K562 (cell line): ENCODE measurements around the gene VPS9D1. TPM values are rescaled to one million over a fixed set of nuclear protein-coding genes. Genes with fewer than 3 reads are reported as not detected.
A peak's percentile ranks its signal among the peaks of the same experiment; 100 is the strongest.

Source experiments
- CTBP1 ChIP-seq: fragments of 450-650 bp; IDR thresholded peaks from 2 replicates; pipeline ENCODE4 v1.6.1; 2016; ENCODE audit warnings: borderline replicate concordance
- ELF4 ChIP-seq: fragments of 450-650 bp; formaldehyde crosslinking; IDR thresholded peaks from 2 replicates; pipeline ENCODE4 v1.4.0; 2022; ENCODE audit warnings: missing genetic modification characterization
- ETS2 ChIP-seq: IDR thresholded peaks from 2 replicates; pipeline ENCODE4 v1.6.1; 2016; ENCODE audit warnings: borderline replicate concordance, missing genetic modification characterization, mild to moderate bottlenecking, moderate library complexity, missing compliant biosample characterization; ENCODE audit not compliant: poor library complexity, severe bottlenecking
- HDAC2 ChIP-seq: fragments of 450-650 bp; IDR thresholded peaks from 2 replicates; pipeline ENCODE4 v1.6.1; 2016; ENCODE audit warnings: mild to moderate bottlenecking
- NR4A1 ChIP-seq, 2 experiments: fragments of 250-450 bp in 1 of 2; fragments of 450-650 bp in 1 of 2; sonication (Bioruptor Pico) in 1 of 2; IDR thresholded peaks; 2 replicates each; pipeline versions ENCODE4 v1.4.0 to v1.6.1; 2016 to 2020; ENCODE audit warnings: mild to moderate bottlenecking in 2 of 2, missing compliant biosample characterization in 1 of 2, missing genetic modification characterization in 1 of 2, moderate library complexity in 1 of 2
- POLR2B ChIP-seq: fragments of 450-650 bp; IDR thresholded peaks from 2 replicates; pipeline ENCODE4 v1.6.1; 2018; ENCODE audit warnings: low read depth; ENCODE audit not compliant: partially characterized antibody
- SMAD4 ChIP-seq: fragments of 250-450 bp; sonication (Bioruptor Pico); conservative IDR thresholded peaks from 2 replicates; pipeline ENCODE4 v1.8.0; 2021; ENCODE audit warnings: inconsistent platforms, mild to moderate bottlenecking, moderate library complexity
- SRF ChIP-seq, 2 experiments: fragments of 250-450, 450-650 bp in 1 of 2; sonication (Bioruptor Pico) in 1 of 2; sonication (generic) in 1 of 2; formaldehyde crosslinking; IDR thresholded peaks; 2 replicates each; pipeline versions ENCODE4 v1.5.0 to v1.5.1; 2020 to 2022; ENCODE audit warnings: mild to moderate bottlenecking in 1 of 2, missing genetic modification reagents in 1 of 2
- ZBTB9 ChIP-seq: fragments of 450-650 bp; formaldehyde crosslinking; IDR thresholded peaks from 2 replicates; pipeline ENCODE4 v1.4.0; 2020; ENCODE audit warnings: mild to moderate bottlenecking, moderate library complexity
- ZFP36 ChIP-seq: fragments of 150-350 bp; IDR thresholded peaks from 2 replicates; pipeline ENCODE4 v1.6.1; 2018; ENCODE audit warnings: low read length, low read depth; ENCODE audit not compliant: partially characterized antibody
- polyA plus RNA-seq, 8 experiments: library from polyadenylated mRNA; depleted of rRNA in 4 of 8; stranded (reverse) in 5 of 8; unstranded in 3 of 8; fragments of >200 nt; fragmentation: Nextera tagmentation in 2 of 8; fragmentation: Illumina TruSeq in 1 of 8; extraction: Ambion mirVana in 2 of 8; extraction: Trizol in 1 of 8; gene quantifications; 2 replicates each; pipeline versions ENCODE4 v1.2.1 to v1.2.3, GENCODE V29; 2011 to 2014; ENCODE audit warnings: inconsistent platforms in 1 of 8, missing spikeins in 1 of 8
- total RNA-seq, 7 experiments: library from RNA; depleted of rRNA in 6 of 7; stranded (reverse); fragments of >200 nt in 6 of 7; fragmentation: Illumina TruSeq in 2 of 7; extraction: Trizol in 2 of 7; gene quantifications; 2 replicates each; pipeline versions ENCODE4 v1.2.1 to v1.2.3, GENCODE V29; 2011 to 2021; ENCODE audit warnings: low replicate concordance in 1 of 7
- TF ChIP-seq, protein P1 (sequence below): fragments of 450-650 bp; IDR thresholded peaks from 2 replicates; pipeline ENCODE4 v1.6.1; 2016; ENCODE audit warnings: missing biosample characterization, missing genetic modification characterization
- TF ChIP-seq, protein P2 (sequence below): fragments of 250-450 bp; sonication (Bioruptor Pico); IDR thresholded peaks from 2 replicates; pipeline ENCODE4 v1.4.0; 2020; ENCODE audit warnings: mild to moderate bottlenecking, moderate library complexity, borderline replicate concordance
- TF ChIP-seq, protein P3 (sequence below): fragments of 450-650 bp; formaldehyde crosslinking; IDR thresholded peaks from 2 replicates; pipeline ENCODE4 v1.4.0; 2022; ENCODE audit warnings: missing genetic modification characterization
- TF ChIP-seq, protein P4 (sequence below), 2 experiments: IDR thresholded peaks; 2 replicates each; pipeline ENCODE4 v1.6.1; 2012; ENCODE audit warnings: improper control_type of control experiment in 2 of 2, low read depth in 2 of 2, low read length in 2 of 2, borderline replicate concordance in 1 of 2

VPS9D1 gene
- total and polyA plus RNA-seq, 9 of the 15 experiments (the other 6 are each of a cell fraction or from before 2014, with no cell fraction given) = 0.33 to 3.1 (median 1.1) TPM

GRCh38 chr16:89658221-89658879 lies 62.3 kb downstream of the VPS9D1 start (continued):
- TF ChIP-seq, protein P1, sequence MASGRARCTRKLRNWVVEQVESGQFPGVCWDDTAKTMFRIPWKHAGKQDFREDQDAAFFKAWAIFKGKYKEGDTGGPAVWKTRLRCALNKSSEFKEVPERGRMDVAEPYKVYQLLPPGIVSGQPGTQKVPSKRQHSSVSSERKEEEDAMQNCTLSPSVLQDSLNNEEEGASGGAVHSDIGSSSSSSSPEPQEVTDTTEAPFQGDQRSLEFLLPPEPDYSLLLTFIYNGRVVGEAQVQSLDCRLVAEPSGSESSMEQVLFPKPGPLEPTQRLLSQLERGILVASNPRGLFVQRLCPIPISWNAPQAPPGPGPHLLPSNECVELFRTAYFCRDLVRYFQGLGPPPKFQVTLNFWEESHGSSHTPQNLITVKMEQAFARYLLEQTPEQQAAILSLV = no peak
- TF ChIP-seq SMAD4 (CRISPR knock-in tag) = 0 out of 2 replicates have a peak, but pooled peaks have one; percentile 7
- TF ChIP-seq, protein P2, sequence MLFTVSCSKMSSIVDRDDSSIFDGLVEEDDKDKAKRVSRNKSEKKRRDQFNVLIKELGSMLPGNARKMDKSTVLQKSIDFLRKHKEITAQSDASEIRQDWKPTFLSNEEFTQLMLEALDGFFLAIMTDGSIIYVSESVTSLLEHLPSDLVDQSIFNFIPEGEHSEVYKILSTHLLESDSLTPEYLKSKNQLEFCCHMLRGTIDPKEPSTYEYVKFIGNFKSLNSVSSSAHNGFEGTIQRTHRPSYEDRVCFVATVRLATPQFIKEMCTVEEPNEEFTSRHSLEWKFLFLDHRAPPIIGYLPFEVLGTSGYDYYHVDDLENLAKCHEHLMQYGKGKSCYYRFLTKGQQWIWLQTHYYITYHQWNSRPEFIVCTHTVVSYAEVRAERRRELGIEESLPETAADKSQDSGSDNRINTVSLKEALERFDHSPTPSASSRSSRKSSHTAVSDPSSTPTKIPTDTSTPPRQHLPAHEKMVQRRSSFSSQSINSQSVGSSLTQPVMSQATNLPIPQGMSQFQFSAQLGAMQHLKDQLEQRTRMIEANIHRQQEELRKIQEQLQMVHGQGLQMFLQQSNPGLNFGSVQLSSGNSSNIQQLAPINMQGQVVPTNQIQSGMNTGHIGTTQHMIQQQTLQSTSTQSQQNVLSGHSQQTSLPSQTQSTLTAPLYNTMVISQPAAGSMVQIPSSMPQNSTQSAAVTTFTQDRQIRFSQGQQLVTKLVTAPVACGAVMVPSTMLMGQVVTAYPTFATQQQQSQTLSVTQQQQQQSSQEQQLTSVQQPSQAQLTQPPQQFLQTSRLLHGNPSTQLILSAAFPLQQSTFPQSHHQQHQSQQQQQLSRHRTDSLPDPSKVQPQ (CRISPR knock-in tag) = 0 out of 2 replicates have a peak, but pooled peaks have one; percentile 16
- TF ChIP-seq, protein P3, sequence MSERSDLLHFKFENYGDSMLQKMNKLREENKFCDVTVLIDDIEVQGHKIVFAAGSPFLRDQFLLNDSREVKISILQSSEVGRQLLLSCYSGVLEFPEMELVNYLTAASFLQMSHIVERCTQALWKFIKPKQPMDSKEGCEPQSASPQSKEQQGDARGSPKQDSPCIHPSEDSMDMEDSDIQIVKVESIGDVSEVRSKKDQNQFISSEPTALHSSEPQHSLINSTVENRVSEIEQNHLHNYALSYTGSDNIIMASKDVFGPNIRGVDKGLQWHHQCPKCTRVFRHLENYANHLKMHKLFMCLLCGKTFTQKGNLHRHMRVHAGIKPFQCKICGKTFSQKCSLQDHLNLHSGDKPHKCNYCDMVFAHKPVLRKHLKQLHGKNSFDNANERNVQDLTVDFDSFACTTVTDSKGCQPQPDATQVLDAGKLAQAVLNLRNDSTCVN (CRISPR knock-in tag) = peak; percentile 44; the same call in 1 of the 2 replicates
- peak; percentile 15; the same call in 1 of the 2 replicates for TF ChIP-seq ZBTB9 (CRISPR knock-in tag)
- TF ChIP-seq SRF (CRISPR knock-in tag; IDR thresholded peaks at IDR 0.05) = 0 out of 4 replicates have a peak, but pooled peaks of 1 of the 2 experiments have one; percentile 36
- peak; percentile 20 for TF ChIP-seq POLR2B
- TF ChIP-seq ETS2 = no peak
- TF ChIP-seq ELF4 (CRISPR knock-in tag) = peak; percentile 17; the same call in 1 of the 2 replicates
- TF ChIP-seq, protein P4, sequence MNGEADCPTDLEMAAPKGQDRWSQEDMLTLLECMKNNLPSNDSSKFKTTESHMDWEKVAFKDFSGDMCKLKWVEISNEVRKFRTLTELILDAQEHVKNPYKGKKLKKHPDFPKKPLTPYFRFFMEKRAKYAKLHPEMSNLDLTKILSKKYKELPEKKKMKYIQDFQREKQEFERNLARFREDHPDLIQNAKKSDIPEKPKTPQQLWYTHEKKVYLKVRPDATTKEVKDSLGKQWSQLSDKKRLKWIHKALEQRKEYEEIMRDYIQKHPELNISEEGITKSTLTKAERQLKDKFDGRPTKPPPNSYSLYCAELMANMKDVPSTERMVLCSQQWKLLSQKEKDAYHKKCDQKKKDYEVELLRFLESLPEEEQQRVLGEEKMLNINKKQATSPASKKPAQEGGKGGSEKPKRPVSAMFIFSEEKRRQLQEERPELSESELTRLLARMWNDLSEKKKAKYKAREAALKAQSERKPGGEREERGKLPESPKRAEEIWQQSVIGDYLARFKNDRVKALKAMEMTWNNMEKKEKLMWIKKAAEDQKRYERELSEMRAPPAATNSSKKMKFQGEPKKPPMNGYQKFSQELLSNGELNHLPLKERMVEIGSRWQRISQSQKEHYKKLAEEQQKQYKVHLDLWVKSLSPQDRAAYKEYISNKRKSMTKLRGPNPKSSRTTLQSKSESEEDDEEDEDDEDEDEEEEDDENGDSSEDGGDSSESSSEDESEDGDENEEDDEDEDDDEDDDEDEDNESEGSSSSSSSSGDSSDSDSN (IDR thresholded peaks at IDR 0.05; ENCODE audit: borderline replicate concordance in 1 of 2, low read depth in 2 of 2, low read length in 2 of 2) = peak in 1 of 2 experiments; percentile 53; a peak in 1 of 4 replicates
- peak; percentile 16; the same call in 1 of the 2 replicates for TF ChIP-seq HDAC2
- 0 out of 2 replicates have a peak, but pooled peaks have one; percentile 2 for TF ChIP-seq CTBP1
- TF ChIP-seq NR4A1 (CRISPR knock-in tag; IDR thresholded peaks at IDR 0.05) = 0 out of 2 replicates have a peak, but pooled peaks have one; percentile 39
- TF ChIP-seq NR4A1 (tag; IDR thresholded peaks at IDR 0.05) = no peak
- TF ChIP-seq ZFP36 = no peak
